Neuron (in vitro differentiated cells): Measurements from ENCODE around the gene TANC1.

Source experiments
- H2AFZ ChIP-seq: one replicate; pipeline ENCODE4 v1.6.1; 2013; ENCODE audit warnings: low read depth, mild to moderate bottlenecking, inconsistent platforms, low read length, moderate library complexity
- H3K27me3 ChIP-seq: one replicate; pipeline ENCODE4 v1.6.1; 2013; ENCODE audit warnings: low read length; ENCODE audit not compliant: insufficient read depth
- H3K36me3 ChIP-seq: one replicate; pipeline ENCODE4 v1.6.1; 2013; ENCODE audit warnings: low read length; ENCODE audit not compliant: insufficient read depth
- H3K4me1 ChIP-seq: one replicate; pipeline ENCODE4 v1.6.1; 2013; ENCODE audit warnings: low read length; ENCODE audit not compliant: insufficient read depth
- H3K4me3 ChIP-seq: 2 replicates; pipeline ENCODE4 v1.5.1; 2013; ENCODE audit warnings: mild to moderate bottlenecking, low read length, moderate library complexity
- H3K9me3 ChIP-seq: one replicate; pipeline ENCODE4 v1.6.1; 2013; ENCODE audit warnings: low read length

The TANC1 gene

DNA sequence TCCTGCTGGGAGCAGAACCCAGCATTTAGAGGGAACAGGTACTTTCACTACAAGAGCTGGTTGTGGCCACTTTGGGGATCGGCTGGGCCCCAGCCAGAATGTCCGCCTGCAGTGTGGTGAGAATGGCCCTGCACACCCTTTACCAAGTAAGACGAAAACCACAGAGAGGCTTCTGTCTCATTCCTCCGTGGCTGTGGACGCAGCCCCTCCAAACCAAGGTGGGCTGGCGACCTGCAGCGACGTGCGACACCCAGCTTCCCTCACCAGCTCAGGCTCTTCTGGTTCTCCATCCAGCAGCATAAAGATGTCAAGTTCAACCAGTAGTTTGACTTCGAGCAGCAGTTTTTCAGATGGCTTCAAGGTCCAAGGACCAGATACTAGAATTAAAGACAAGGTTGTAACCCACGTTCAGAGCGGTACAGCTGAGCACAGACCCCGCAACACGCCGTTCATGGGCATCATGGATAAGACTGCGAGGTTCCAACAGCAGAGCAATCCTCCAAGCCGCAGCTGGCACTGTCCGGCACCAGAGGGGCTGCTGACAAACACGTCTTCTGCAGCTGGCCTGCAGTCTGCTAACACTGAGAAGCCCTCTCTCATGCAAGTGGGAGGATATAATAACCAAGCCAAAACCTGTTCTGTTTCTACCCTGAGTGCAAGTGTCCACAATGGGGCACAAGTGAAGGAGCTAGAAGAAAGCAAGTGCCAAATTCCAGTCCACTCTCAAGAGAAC is 261.9 kb downstream of the TANC1 start:
- Histone ChIP-seq H2AFZ (no peak overlapping the region), H3K4me1 (no peaks in the 10 kb centered on the region), H3K9me3 (no peaks in the 10 kb centered on the region), H3K4me3 (no peak overlapping the region), H3K36me3 (peaks cover 47% of the 10 kb centered on the region), H3K27me3 (no peaks in the 10 kb centered on the region)

DNA sequence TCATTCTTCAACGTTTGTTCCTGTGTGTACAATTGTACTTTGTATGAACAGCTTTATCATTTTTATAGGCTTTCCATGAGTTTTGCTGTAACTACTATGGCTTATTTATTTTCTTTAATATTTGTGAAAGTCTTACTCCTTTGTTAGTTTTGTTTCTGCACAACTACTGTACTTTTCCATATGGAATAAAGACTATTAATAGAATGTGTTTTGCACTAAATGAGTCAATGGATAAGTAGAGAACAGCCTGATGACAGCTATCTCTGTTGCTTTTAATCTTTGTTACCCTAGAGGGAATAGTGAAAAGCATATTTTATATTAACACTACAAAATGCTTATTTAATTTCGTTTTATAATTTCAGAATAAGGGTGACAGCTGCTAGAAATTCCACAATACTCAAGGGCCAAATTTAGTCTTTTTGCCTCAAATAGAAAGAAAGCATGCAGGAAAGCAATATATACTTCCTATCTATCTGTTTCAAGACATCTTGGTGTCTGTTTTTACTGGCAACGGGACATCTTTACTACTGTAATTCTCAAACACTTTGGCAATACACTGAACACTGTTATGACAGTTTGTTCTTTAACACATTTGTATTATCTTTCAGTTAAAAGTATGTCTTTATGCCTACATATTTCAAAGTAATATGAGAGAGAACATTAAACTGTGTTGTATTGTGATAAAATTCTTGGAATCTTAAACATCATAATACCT is 264.2 kb downstream of the TANC1 start:
- Histone ChIP-seq H3K9me3 (no peaks in the 10 kb centered on the region), H3K36me3 (peaks cover 52% of the 10 kb centered on the region), H3K4me1 (no peaks in the 10 kb centered on the region), H3K4me3 (no peak overlapping the region), H2AFZ (no peak overlapping the region), H3K27me3 (no peaks in the 10 kb centered on the region)

DNA sequence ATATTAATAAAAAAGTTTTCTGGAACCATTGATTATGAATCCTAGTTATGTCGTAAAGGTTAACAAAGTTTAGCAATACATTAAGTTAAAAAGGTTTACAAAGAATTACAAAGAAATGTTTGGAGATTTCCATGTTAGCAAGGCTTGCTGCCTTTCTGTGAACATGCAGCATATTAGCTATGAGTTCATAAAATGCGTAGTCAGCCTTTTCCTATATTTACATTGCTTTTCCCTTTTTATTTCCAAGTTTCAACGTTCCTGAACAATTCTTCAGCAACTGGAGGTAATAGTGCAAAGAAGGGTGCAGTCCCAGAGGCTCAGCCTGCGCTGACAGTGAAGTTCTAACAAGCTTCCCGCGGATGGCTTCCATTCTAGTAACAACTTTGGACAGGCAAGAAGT is 266.4 kb downstream of the TANC1 start:
- Histone ChIP-seq H2AFZ (no peak overlapping the region), H3K4me1 (no peaks in the 10 kb centered on the region), H3K27me3 (no peaks in the 10 kb centered on the region), H3K36me3 (peaks cover 44% of the 10 kb centered on the region), H3K9me3 (no peaks in the 10 kb centered on the region), H3K4me3 (no peak overlapping the region)

DNA sequence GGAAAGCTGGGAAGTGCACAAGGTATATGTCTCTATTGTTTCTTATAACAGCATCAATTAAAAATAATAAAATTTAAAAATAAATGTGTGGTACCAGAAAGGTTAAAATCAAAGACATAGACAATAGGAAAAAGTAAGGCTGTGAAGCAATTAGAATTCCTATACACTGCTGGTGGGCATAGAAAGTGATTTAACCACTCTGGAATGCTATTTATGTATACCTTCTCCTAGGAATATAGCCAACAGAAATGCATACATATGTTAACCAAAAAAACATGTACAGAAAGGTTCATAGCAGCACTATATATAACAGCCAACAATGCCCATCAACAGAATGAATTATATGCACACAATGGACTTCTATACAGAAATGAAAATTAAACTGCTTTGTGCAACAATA is 275.1 kb downstream of the TANC1 start:
- peaks cover 19% of the 10 kb centered on the region for H3K36me3 ChIP-seq
- H3K4me1 ChIP-seq = peaks cover 8% of the 10 kb centered on the region
- no peak overlapping the region for H3K4me3 ChIP-seq
- no peak overlapping the region for H2AFZ ChIP-seq
- H3K9me3 ChIP-seq = peaks cover 4% of the 10 kb centered on the region
- no peaks in the 10 kb centered on the region for H3K27me3 ChIP-seq

DNA sequence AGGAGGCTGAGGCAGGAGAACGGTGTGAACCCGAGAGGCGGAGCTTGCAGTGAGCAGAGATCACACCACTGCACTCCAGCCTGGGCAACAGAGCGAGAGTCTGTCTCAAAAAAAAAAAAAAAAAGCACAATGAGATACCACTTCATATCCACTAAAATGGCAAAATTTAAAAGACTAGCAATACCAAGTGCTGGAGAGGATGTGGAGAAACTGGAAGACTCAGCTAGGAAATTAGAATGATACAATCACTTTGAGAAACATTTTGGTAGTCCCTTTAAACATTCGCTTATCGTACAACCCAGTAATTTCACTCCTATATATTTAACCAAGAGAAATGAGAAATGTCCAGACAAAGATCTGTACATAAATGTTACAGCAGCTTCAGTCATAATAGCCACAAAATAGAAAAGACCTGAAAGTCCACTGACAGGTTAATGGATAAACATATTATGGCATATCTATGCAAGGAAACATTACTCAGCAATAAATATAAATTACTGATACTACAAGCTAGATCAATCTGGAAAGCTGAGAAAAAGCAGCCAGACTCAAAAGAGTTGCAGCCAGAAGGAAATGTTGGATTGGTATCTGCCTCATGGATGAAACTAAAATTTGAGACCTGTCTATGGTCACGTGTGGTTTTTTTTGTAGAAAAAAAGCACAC is 278.0 kb downstream of the TANC1 start:
- Histone ChIP-seq H2AFZ (no peak overlapping the region), H3K4me3 (no peak overlapping the region), H3K27me3 (no peaks in the 10 kb centered on the region), H3K4me1 (peaks cover 8% of the 10 kb centered on the region), H3K9me3 (peaks cover 4% of the 10 kb centered on the region), H3K36me3 (peaks cover 2% of the 10 kb centered on the region)

DNA sequence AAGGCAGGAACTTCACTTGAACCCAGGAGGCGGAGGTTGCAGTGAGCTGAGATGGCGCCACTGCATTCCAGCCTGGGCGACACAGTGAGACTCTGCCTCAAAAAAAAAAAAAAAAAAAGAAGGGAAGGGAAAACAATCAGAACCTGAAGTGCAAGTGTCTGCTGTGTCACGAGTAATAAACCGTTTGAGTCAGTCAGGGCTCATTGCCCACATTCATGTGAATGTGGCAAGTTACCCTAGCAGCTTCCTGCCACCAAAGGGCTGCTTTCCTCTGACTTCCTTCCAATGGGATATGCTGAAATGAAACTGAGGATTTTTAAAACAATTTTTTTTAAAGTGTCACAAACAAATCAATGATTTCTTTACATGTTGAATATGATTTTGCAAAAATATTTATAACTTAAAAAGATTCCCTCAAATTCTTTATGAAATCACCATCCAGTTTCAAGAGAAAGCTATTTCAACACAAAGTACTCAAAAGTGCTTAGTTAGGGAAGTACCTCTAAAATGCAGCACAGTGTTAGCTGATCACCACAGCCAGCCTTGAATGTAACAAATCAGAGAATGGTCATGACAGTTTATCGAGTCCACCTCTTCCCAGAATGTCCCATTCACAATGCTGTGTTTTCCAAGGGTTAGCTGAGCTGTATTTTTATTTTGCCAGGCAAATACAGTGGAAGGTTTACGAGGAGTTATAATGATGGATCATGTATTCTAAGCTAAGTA is 281.7 kb downstream of the TANC1 start:
- Histone ChIP-seq H3K36me3 (peaks cover 2% of the 10 kb centered on the region), H2AFZ (no peak overlapping the region), H3K4me3 (no peak overlapping the region), H3K9me3 (peaks cover 4% of the 10 kb centered on the region), H3K27me3 (no peaks in the 10 kb centered on the region), H3K4me1 (no peaks in the 10 kb centered on the region)

DNA sequence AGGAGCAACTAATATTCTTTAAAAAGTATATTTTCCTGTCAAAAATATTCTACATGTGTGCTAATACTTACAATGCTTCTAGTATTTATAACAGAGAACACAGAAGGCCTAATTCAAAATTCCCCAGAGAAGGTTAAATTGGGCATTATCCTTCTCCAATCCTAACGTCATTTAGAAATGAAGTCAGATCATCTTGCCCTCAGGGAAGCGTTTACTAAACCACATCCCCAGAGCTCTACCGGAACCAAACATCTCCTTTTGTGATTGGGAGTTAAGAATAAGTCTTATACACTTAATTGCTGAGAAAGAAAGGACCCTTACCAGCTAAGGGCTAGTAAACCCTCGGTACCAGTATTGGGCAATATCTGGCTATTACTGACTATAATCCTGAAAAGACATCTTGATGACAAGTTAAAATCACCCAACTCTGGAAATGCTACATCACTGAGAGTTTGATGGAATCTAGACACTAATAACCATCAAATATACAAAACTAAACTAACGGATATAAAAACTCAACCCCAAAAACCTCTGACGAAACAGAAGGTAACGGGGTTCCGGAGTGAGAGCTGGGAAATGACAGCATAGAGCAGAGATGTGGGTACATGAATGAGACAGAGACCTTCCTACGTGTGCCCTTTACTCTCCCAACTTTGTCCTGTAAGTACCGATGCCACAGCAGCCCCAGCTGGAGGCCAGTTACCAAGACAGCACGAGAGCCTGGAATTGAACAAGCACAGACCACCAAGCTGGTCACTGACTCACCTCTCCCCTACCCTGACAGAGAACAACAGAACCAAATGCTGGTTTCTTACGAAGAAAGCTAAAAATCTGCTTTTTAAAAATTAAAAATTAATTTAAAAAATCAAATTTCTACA is 283.1 kb downstream of the TANC1 start:
- peaks cover 4% of the 10 kb centered on the region for H3K9me3 ChIP-seq
- H2AFZ ChIP-seq = no peak overlapping the region
- H3K36me3 ChIP-seq = no peaks in the 10 kb centered on the region
- no peaks in the 10 kb centered on the region for H3K4me1 ChIP-seq
- no peak overlapping the region for H3K4me3 ChIP-seq
- H3K27me3 ChIP-seq = no peaks in the 10 kb centered on the region

DNA sequence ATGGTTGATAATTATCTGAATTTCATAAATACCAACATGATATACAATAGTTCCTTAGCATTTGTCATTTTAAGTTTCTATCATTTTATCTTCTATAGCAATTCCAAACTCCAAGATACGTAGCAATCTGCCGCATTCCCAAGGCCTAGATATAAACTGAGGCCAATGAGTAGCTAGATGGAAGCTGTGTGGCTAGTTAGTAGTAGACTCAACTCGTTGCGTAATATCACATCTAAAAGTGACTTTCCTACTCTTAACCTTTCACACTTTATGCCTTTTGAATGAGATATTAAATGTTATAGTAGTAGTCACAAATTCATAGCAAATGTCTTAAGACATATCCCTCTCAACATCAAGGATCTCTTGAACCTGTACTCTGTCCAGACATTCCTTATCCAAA is 284.5 kb downstream of the TANC1 start:
- H3K9me3 ChIP-seq = no peaks in the 10 kb centered on the region
- H2AFZ ChIP-seq = no peak overlapping the region
- no peaks in the 10 kb centered on the region for H3K4me1 ChIP-seq
- peaks cover 2% of the 10 kb centered on the region for H3K36me3 ChIP-seq
- no peaks in the 10 kb centered on the region for H3K27me3 ChIP-seq
- H3K4me3 ChIP-seq = no peak overlapping the region

DNA sequence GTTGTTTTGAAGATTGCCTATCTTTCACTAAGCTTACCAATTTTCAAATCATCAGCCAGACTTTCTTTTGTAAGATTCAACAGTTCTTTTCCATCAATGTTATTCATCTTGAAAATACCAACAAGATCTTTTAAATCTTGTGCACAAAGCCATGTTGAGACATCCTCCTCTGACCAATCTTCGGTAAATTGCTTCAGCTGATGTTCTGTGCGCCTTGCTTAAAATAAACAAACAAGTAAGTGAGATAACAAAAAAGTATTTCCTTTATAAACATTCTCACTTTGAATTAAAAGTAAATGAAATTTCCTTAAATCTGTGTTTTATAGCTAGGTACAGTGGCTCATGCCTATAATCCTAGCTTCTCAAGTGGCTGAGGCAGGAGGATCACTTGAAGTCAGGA is 287.7 kb downstream of the TANC1 start:
- H2AFZ ChIP-seq = no peak overlapping the region
- H3K36me3 ChIP-seq = peaks cover 2% of the 10 kb centered on the region
- no peak overlapping the region for H3K4me3 ChIP-seq

DNA sequence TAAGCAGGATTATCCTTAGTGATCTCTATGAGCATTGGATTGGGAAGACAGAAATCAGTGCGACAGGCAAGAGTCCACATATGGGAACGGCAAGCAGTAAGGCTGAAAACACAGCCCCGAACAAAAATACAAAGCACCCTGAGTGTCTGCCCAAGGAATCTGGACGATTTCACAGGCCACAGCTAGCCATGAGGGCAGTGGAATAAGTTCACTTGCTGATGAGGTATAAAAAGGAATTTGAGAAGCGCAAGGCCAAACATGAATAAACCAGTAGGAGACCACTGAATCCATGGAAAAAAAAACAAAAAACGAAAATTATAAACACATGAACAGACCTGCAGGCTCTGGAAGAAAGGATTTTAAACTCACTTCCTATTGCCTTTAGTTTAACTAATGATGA is 293.8 kb downstream of the TANC1 start:
- Histone ChIP-seq H3K36me3 (peaks cover 2% of the 10 kb centered on the region), H3K4me3 (no peak overlapping the region), H3K4me1 (peaks cover 1% of the 10 kb centered on the region), H2AFZ (no peak overlapping the region), H3K9me3 (no peaks in the 10 kb centered on the region), H3K27me3 (no peaks in the 10 kb centered on the region)

More for the DNA sequence above, 287.7 kb downstream of the TANC1 start:
- no peaks in the 10 kb centered on the region for H3K27me3 ChIP-seq
- H3K4me1 ChIP-seq = no peaks in the 10 kb centered on the region
- no peaks in the 10 kb centered on the region for H3K9me3 ChIP-seq

DNA sequence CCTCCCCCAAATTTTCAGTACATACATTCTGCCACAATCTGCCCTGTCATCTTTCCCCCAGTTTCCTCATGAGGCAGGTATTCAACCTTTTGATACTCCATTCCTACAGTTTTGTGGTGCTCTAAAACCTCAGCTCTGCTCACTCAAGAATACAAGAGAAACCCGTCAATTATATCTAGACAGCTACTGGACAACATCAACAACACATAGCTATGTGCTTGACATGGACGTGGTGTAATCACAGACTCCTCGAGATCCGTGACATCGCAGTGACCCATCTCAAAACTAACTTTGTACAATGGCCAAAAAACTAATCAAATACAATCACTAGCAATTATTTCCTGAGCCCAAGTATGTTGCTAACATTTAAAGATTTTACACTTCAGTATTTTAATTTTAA is 294.5 kb downstream of the TANC1 start:
- Histone ChIP-seq H3K27me3 (no peaks in the 10 kb centered on the region), H3K4me1 (peaks cover 1% of the 10 kb centered on the region), H2AFZ (no peak overlapping the region), H3K4me3 (no peak overlapping the region), H3K9me3 (no peaks in the 10 kb centered on the region), H3K36me3 (no peaks in the 10 kb centered on the region)

DNA sequence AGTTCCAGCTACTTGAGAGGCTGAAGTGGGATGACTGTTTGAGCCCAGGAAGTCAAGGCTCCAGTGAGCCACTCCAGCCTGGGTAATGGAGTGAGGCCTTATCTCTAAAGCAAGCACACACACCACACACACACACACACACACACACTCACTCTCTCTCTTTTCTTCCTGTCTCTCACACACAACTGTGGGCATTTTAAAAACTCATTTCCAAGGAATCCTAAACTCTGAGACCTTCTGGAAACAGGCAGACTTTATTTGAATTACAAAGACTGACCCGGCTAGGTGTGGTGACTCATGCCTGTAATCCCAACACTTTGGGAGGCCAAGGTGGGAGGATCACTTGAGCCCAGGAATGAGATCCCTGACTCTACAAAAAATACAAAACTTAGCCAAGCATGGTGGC is 296.7 kb downstream of the TANC1 start:
- Histone ChIP-seq H3K36me3 (no peaks in the 10 kb centered on the region), H3K27me3 (no peaks in the 10 kb centered on the region), H2AFZ (no peak overlapping the region), H3K4me1 (peaks cover 1% of the 10 kb centered on the region), H3K9me3 (no peaks in the 10 kb centered on the region), H3K4me3 (no peak overlapping the region)
